ENCODE measurements around the gene KCNH1.

GRCh38 chr1:210748796-210749195, 385.2 kb downstream of the KCNH1 start:
- TF ChIP-seq GATA2 (IDR thresholded peaks at IDR 0.05; ENCODE audit: low read depth, low read length) (no peak), GATA3 (IDR thresholded peaks at IDR 0.05; ENCODE audit: low read depth, low read length) (no peak)
